Glutamatergic neuron (in vitro differentiated cells): ENCODE measurements around the gene SLC6A16. TPM values are rescaled to one million over a fixed set of nuclear protein-coding genes. Genes with fewer than 3 reads are reported as not detected.

ENCODE experiments used
- DNase-seq: peaks from one replicate; pipeline ENCODE4 v3.0.0; 2022
- H3K27ac Mint-ChIP-seq: one replicate; pipeline ENCODE4 v1.8.0; 2020; ENCODE audit warnings: mild to moderate bottlenecking, mixed read lengths, inconsistent platforms; ENCODE audit not compliant: unreplicated experiment
- H3K27me3 Mint-ChIP-seq: one replicate; pipeline ENCODE4 v1.8.0; 2020; ENCODE audit warnings: mild to moderate bottlenecking, moderate library complexity, mixed read lengths, inconsistent platforms; ENCODE audit not compliant: unreplicated experiment
- H3K36me3 Mint-ChIP-seq: one replicate; pipeline ENCODE4 v1.8.0; 2020; ENCODE audit warnings: mild to moderate bottlenecking, mixed read lengths, inconsistent platforms; ENCODE audit not compliant: unreplicated experiment
- H3K4me1 Mint-ChIP-seq: one replicate; pipeline ENCODE4 v1.8.0; 2020; ENCODE audit warnings: mild to moderate bottlenecking, low read depth, mixed read lengths, inconsistent platforms; ENCODE audit not compliant: unreplicated experiment
- H3K4me3 Mint-ChIP-seq: one replicate; pipeline ENCODE4 v1.8.0; 2020; ENCODE audit warnings: mild to moderate bottlenecking, mixed read lengths, inconsistent platforms; ENCODE audit not compliant: unreplicated experiment
- H3K9me3 Mint-ChIP-seq: one replicate; pipeline ENCODE4 v1.8.0; 2020; ENCODE audit warnings: mild to moderate bottlenecking, moderate library complexity, mixed read lengths, inconsistent platforms; ENCODE audit not compliant: unreplicated experiment
- total RNA-seq: library from RNA; stranded (reverse); fragmentation: NEBNext Ultra II Directional; extraction: Animal tissue kit (Norgen Biotek cat#: 25700); gene quantifications from one replicate; pipeline ENCODE4 v1.2.1, GENCODE V29; 2021; ENCODE audit not compliant: unreplicated experiment
- TF ChIP-seq, protein P1 (sequence below): fragments of 200-600 bp; sonication (generic); IDR thresholded peaks from one replicate; pipeline ENCODE4 v1.5.0; 2021; ENCODE audit not compliant: partially characterized antibody, unreplicated experiment

Gene SLC6A16
- total RNA-seq, 1 donor from 2014 or later, result 6.6 TPM

DNA sequence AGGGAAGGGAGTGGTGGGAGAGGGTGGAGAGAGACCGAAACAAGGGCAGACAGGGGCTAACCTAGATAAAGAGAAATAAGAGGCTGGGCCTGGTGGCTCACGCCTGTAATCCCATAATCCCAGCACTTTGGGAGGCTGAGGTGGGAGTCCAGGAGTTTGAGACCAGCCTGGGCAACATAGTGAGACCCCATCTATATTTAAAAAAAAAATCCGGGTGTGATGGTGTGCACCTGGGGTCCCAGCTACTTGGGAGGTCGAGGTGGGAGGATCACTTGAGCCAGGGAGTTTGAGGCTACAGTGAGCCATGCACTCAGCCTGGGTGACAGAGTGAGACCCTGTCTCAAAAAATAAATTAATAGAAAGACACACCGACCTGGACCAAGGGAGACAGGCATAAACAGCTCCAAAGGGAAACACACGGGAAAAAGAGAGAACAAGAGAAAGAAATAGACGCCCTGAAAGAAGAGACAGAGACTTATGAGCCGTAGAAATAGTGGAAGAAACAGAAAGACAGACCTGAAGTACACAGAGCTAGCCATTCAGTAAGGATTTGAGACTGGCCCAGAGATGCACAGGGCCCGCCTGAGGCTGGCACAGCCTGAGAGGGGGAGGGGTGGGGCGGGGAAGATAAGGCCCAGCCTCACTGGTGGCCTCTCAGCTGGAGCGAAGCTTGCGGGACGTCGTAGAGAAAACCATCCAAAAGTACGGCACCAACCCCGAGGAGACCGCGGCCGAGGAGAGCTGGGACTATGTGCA is 12.5 kb upstream of the SLC6A16 start:
- Mint-ChIP-seq H3K27ac (no peak overlapping the region), H3K9me3 (peaks cover 19% of the 10 kb centered on the region), H3K36me3 (peaks cover 8% of the 10 kb centered on the region), H3K27me3 (peaks cover 29% of the 10 kb centered on the region), H3K4me1 (peaks cover 12% of the 10 kb centered on the region), H3K4me3 (peak overlapping the region; percentile 6)
- DNase-seq, result no peak
- TF ChIP-seq, protein P1, sequence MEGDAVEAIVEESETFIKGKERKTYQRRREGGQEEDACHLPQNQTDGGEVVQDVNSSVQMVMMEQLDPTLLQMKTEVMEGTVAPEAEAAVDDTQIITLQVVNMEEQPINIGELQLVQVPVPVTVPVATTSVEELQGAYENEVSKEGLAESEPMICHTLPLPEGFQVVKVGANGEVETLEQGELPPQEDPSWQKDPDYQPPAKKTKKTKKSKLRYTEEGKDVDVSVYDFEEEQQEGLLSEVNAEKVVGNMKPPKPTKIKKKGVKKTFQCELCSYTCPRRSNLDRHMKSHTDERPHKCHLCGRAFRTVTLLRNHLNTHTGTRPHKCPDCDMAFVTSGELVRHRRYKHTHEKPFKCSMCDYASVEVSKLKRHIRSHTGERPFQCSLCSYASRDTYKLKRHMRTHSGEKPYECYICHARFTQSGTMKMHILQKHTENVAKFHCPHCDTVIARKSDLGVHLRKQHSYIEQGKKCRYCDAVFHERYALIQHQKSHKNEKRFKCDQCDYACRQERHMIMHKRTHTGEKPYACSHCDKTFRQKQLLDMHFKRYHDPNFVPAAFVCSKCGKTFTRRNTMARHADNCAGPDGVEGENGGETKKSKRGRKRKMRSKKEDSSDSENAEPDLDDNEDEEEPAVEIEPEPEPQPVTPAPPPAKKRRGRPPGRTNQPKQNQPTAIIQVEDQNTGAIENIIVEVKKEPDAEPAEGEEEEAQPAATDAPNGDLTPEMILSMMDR, result no peak

DNA sequence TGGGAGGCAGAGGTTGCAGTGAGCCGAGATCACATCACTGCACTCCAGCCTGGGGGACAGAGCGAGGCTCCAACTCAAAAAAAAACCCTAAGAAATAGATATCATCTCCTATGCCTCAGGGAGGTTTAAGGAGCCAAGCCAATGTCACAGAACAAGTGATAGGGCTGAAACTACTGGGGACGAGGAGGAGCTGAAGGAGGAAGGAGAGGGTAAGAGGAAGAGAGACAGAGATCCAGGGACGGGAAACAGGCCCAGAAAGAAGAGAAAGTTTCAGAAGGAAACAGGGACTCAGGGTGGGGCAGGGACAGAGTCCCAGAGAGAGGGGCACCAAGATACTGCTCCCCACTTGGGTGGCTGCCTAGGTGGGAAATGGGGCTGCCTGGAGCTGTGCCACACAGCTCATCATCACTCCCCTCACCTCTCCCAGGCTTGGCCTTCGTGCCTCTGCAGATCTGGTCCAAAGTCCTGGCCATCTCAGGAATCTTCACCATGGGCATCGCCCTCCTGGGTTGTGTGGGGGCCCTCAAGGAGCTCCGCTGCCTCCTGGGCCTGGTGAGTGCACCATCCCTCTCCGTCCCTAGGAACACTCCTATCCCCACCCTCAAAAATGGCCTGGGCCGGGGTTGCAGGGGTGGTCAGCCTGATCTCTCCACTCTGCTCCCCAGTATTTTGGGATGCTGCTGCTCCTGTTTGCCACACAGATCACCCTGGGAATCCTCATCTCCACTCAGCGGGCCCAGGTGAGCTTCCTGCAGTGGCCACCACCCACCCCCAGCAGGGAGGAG is 11.7 kb upstream of the SLC6A16 start:
- Mint-ChIP-seq H3K9me3 (peaks cover 19% of the 10 kb centered on the region), H3K27me3 (peaks cover 29% of the 10 kb centered on the region), H3K4me3 (no peak overlapping the region), H3K27ac (no peak overlapping the region), H3K4me1 (peaks cover 12% of the 10 kb centered on the region), H3K36me3 (peaks cover 8% of the 10 kb centered on the region)
- TF ChIP-seq, protein P1, result no peak
- no peak for DNase-seq

- Mint-ChIP-seq H3K9me3 (peaks cover 21% of the 10 kb centered on the region), H3K4me3 (no peak overlapping the region), H3K4me1 (peaks cover 12% of the 10 kb centered on the region), H3K27me3 (peaks cover 29% of the 10 kb centered on the region), H3K36me3 (peaks cover 8% of the 10 kb centered on the region), H3K27ac (no peak overlapping the region)
- DNase-seq, result no peak
- TF ChIP-seq, protein P1, result no peak
These were observed 10.9 kb upstream of the SLC6A16 start for GRCh38 chr19:49335784-49336481.

- Mint-ChIP-seq H3K27me3 (peaks cover 26% of the 10 kb centered on the region), H3K9me3 (peaks cover 19% of the 10 kb centered on the region), H3K27ac (no peak within 1 kb of the TSS), H3K4me3 (no peak within 1 kb of the TSS), H3K4me1 (peaks cover 9% of the 10 kb centered on the region), H3K36me3 (peaks cover 3% of the 10 kb centered on the region)
- TF ChIP-seq, protein P1, result no peak
- no peak for DNase-seq
These were observed 10.2 kb upstream of the SLC6A16 start, which contains the start of gene CD37 for GRCh38 chr19:49335071-49335783. Gene CD37 (plus strand): TSS chr19:49335406. CDS start chr19:49335541, 135 bp downstream.
